ENCODE measurements around the gene FRS3.
A peak's percentile ranks its signal among the peaks of the same experiment; 100 is the strongest.

The FRS3 gene

GRCh38 chr6:41734666-41735426 is 44.9 kb downstream of the FRS3 start:
- TF ChIP-seq CTCF (conservative IDR thresholded peaks at IDR 0.05; ENCODE audit: low read depth, low read length), result no peak
- peak overlapping the region; percentile 63 for H3K4me3 ChIP-seq (ENCODE audit: low read length)
- peak; percentile 14 for DNase-seq (ENCODE audit: low read depth)

GRCh38 chr6:41733707-41734665 is 45.7 kb downstream of the FRS3 start:
- no peak for TF ChIP-seq CTCF (conservative IDR thresholded peaks at IDR 0.05; ENCODE audit: low read depth, low read length)

GRCh38 chr6:41733360-41733706 is 46.4 kb downstream of the FRS3 start:
- peak overlapping the region; percentile 63 for H3K4me3 ChIP-seq (ENCODE audit: low read length)
- no peak for TF ChIP-seq CTCF (conservative IDR thresholded peaks at IDR 0.05; ENCODE audit: low read depth, low read length)
- no peak for DNase-seq (ENCODE audit: low read depth)

More at GRCh38 chr6:41733707-41734665, 45.7 kb downstream of the FRS3 start:
- H3K4me3 ChIP-seq (ENCODE audit: low read length), result peak overlapping the region; percentile 63
- DNase-seq (ENCODE audit: low read depth), result peak; percentile 21

- DNase-seq (ENCODE audit: low read depth), result peak; percentile 21
- no peak for TF ChIP-seq CTCF (conservative IDR thresholded peaks at IDR 0.05; ENCODE audit: low read depth, low read length)
- peak overlapping the region; percentile 4 for H3K4me3 ChIP-seq (ENCODE audit: low read length)
Observed at GRCh38 chr6:41732591-41733359, 46.9 kb downstream of the FRS3 start.

- TF ChIP-seq CTCF (conservative IDR thresholded peaks at IDR 0.05; ENCODE audit: low read depth, low read length), result no peak
- DNase-seq (ENCODE audit: low read depth), result no peak
- H3K4me3 ChIP-seq (ENCODE audit: low read length), result no peak overlapping the region
Observed at GRCh38 chr6:41732149-41732548, 47.6 kb downstream of the FRS3 start.

- no peak for DNase-seq (ENCODE audit: low read depth)
- no peak for TF ChIP-seq CTCF (conservative IDR thresholded peaks at IDR 0.05; ENCODE audit: low read depth, low read length)
- no peak overlapping the region for H3K4me3 ChIP-seq (ENCODE audit: low read length)
Observed at GRCh38 chr6:41731561-41732086, 48.1 kb downstream of the FRS3 start.
